Thymus (tissue), 11 donors: ENCODE data around the gene CHIT1. TPM values are rescaled to one million over a fixed set of nuclear protein-coding genes. Genes with fewer than 3 reads are reported as not detected.
"Not testable (repeated sequence)": the region's sequence is repeated elsewhere in the genome, so short reads cannot be mapped to it uniquely, and the experiment has no call there.

Experiments
- DNase-seq, 9 donors: peaks; one replicate each; pipeline ENCODE4 v3.0.0-alpha.2; 2013; ENCODE audit warnings: low spot score in 9 of 9, low read depth in 6 of 9, missing footprints in 1 of 9
- H3K27ac ChIP-seq, 2 donors: one replicate each; pipeline ENCODE4 v1.5.1; 2013; ENCODE audit warnings: control low read depth in 1 of 2, low read depth in 1 of 2, low read length in 1 of 2, mild to moderate bottlenecking in 1 of 2, moderate library complexity in 1 of 2
- H3K27me3 ChIP-seq, 2 donors: one replicate each; pipeline ENCODE4 v1.5.1; 2013; ENCODE audit warnings: low read length in 1 of 2; ENCODE audit not compliant: control insufficient read depth in 2 of 2, insufficient read depth in 1 of 2
- H3K36me3 ChIP-seq, 2 donors: one replicate each; pipeline ENCODE4 v1.5.1; 2013; ENCODE audit warnings: low read length in 1 of 2, mild to moderate bottlenecking in 1 of 2, moderate library complexity in 1 of 2; ENCODE audit not compliant: control insufficient read depth in 2 of 2, insufficient read depth in 2 of 2
- H3K4me1 ChIP-seq, 2 donors: one replicate each; pipeline ENCODE4 v1.5.1; 2013; ENCODE audit warnings: low read length in 2 of 2; ENCODE audit not compliant: control insufficient read depth in 2 of 2, insufficient read depth in 2 of 2
- H3K4me3 ChIP-seq, 2 donors: one replicate each; pipeline ENCODE4 v1.5.1; 2013; ENCODE audit warnings: low read length in 2 of 2, control low read depth in 1 of 2, mild to moderate bottlenecking in 1 of 2
- H3K9me3 ChIP-seq, 2 donors: one replicate each; pipeline ENCODE4 v1.5.1; 2013; ENCODE audit warnings: low read length in 1 of 2, mild to moderate bottlenecking in 1 of 2; ENCODE audit not compliant: control insufficient read depth in 2 of 2, insufficient read depth in 1 of 2
- WGBS: extraction: QIAGEN DNeasy Blood & Tissue Kit; methylation state at CpG from one replicate; pipeline ENCODE4 v1.1.7; 2013; 5-methylcytosine and 5-hydroxymethylcytosine counted together
- polyA plus RNA-seq: library from polyadenylated mRNA; stranded (reverse); fragments of 200-250 nt; gene quantifications from one replicate; pipeline ENCODE4 v1.2.3, GENCODE V29; 2013
- total RNA-seq: library from RNA; stranded (reverse); fragments of 120-200 nt; gene quantifications from one replicate; pipeline ENCODE4 v1.2.4, GENCODE V29; 2013
- donor health status: healthy.

CHIT1 gene
- total and polyA plus RNA-seq, 2 donors = 6.2 to 36.0 TPM

GRCh38 chr1:203267912-203268311, 38.4 kb upstream of the CHIT1 start:
- peak overlapping the region in 1 of 2 donors; percentile 64 for H3K27ac ChIP-seq
- no peaks in the 10 kb centered on the region for H3K9me3 ChIP-seq

DNA sequence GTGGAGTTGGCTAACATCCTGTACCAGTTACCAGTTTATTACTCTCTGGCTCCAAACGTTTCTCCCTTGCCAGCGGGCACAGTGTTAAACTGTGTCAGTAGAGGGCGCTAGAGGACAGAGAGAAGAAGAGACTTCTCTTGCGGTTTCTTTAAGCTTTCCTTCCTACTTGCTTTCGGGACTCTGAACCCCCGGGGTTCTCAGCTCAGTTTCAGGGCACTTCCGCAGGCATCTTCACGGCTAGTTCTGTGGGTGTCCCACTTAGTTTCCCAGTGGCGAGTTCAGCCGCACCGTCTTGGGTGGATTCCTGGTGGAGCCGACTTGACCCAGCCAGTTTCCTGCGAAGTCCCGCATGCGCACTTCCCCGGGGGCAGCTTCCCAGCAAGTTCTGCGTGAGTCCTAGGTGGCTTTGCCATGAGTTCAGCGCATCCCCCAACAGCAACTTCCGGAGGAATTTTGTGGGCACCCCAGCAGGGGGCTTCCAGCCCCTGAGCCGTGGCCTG, 37.9 kb upstream of the CHIT1 start:
- Histone ChIP-seq H3K27me3 (peaks cover 0 to 6% of the 10 kb centered on the region in 2 donors), H3K4me3 (peak overlapping the region; percentile 63 to 68), H3K36me3 (no peaks in the 10 kb centered on the region), H3K9me3 (no peaks in the 10 kb centered on the region), H3K4me1 (peaks cover 32 to 47% of the 10 kb centered on the region in 2 donors), H3K27ac (peak overlapping the region; percentile 73 to 74)
- DNase-seq = peak in 7 of 9 donors; percentile 84 to 96 (median 93)
- WGBS = under 1% methylated on average over 20 of the region's 20 CpGs

More at GRCh38 chr1:203267912-203268311, 38.4 kb upstream of the CHIT1 start:
- 81% methylated on average over 15 of the region's 15 CpGs for WGBS
- H3K36me3 ChIP-seq = no peaks in the 10 kb centered on the region
- H3K4me1 ChIP-seq = peaks cover 37 to 52% of the 10 kb centered on the region in 2 donors
- H3K4me3 ChIP-seq = peak overlapping the region; percentile 63 to 68
- H3K27me3 ChIP-seq = peaks cover 0 to 6% of the 10 kb centered on the region in 2 donors
- DNase-seq = no peak

GRCh38 chr1:203266140-203266539, 36.7 kb upstream of the CHIT1 start:
- not testable (repeated sequence) for DNase-seq, H3K27me3 ChIP-seq, H3K4me3 ChIP-seq, H3K36me3 ChIP-seq, H3K27ac ChIP-seq, H3K9me3 ChIP-seq
- peaks cover 21 to 34% of the 10 kb centered on the region in 2 donors for H3K4me1 ChIP-seq
- WGBS = 91% methylated on average over 5 of the region's 5 CpGs

DNA sequence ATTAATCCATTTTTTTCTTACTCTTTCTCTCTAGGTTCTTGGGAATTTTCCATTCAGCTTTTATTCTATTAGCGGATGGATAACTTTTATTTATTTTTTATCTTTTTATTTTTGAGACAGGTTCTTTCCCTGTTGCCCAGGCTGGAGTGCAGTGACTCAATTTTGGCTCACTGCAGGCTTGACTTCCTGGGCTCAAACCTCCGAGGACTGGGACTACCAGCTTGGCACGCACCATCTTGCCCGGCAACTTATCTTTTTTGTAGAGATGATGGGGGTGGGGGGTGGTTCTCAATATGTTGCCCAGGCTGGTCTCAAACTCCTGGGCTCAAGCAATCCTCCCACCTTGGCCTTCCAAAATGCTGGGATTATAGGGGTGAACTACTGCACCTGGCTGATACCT, 36.1 kb upstream of the CHIT1 start:
- no peak overlapping the region for H3K27ac ChIP-seq
- H3K4me3 ChIP-seq = no peak overlapping the region
- WGBS = 94% methylated on average over 4 of the region's 4 CpGs
- H3K36me3 ChIP-seq = no peaks in the 10 kb centered on the region
- peaks cover 0 to 6% of the 10 kb centered on the region in 2 donors for H3K27me3 ChIP-seq
- H3K4me1 ChIP-seq = peaks cover 15 to 28% of the 10 kb centered on the region in 2 donors
- no peaks in the 10 kb centered on the region for H3K9me3 ChIP-seq
- DNase-seq = no peak

DNA sequence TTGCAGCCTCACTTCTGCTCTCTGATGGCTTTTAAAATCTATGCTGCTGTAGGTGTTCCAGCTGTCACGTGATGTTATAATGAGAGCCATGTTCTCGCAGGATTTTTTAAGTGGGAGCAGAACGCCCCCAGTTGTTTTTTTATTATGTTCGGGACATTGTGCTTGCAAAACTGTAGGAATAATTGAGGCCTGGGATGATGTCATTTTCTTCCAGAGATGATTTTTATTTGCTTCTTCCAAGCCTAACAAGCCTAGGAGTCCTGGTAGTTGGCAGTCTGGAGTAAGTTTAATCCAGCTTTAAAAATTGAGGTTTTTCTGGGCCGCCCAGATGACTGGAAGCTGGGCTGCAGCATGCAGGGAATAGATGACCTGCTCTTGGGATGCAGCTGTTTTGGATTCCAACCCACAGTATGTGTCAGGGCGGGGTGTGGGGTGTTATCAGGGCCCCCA, 34.6 kb upstream of the CHIT1 start:
- H3K9me3 ChIP-seq = no peaks in the 10 kb centered on the region
- peaks cover 0 to 6% of the 10 kb centered on the region in 2 donors for H3K27me3 ChIP-seq
- 95% methylated on average over 6 of the region's 6 CpGs for WGBS
- DNase-seq = no peak
- no peaks in the 10 kb centered on the region for H3K36me3 ChIP-seq
- no peak overlapping the region for H3K4me3 ChIP-seq
- H3K27ac ChIP-seq = no peak overlapping the region
- H3K4me1 ChIP-seq = peaks cover 9 to 16% of the 10 kb centered on the region in 2 donors

DNA sequence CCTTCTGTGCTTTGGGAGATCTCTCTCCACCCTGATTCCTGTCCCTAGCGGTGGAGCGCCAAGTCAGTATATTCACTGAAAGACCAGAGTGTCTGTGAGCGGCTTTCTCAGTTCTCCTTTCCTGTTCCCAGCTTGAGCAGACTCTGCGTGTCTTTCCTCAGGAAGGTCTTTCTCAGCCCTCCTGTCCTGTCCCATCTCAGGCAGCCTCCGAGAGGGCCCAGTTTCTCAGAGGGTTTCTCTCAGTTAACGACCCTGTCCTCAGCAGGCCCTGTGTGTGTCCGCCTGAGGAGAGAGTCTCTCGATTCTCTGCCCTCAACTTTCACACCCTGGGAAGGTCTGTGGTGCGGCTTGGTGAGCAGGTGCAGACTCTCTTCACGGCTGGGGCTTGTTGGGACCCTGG, 34.0 kb upstream of the CHIT1 start:
- H3K36me3 ChIP-seq = no peaks in the 10 kb centered on the region
- no peaks in the 10 kb centered on the region for H3K9me3 ChIP-seq
- peaks cover 0 to 6% of the 10 kb centered on the region in 2 donors for H3K27me3 ChIP-seq
- H3K27ac ChIP-seq = no peak overlapping the region
- no peak for DNase-seq
- 86% methylated on average over 10 of the region's 10 CpGs for WGBS
- peaks cover 5 to 10% of the 10 kb centered on the region in 2 donors for H3K4me1 ChIP-seq
- H3K4me3 ChIP-seq = no peak overlapping the region

- H3K4me1 ChIP-seq = peaks cover 5 to 11% of the 10 kb centered on the region in 2 donors
- not testable (repeated sequence) for H3K27ac ChIP-seq, H3K9me3 ChIP-seq, H3K36me3 ChIP-seq, DNase-seq, H3K27me3 ChIP-seq, H3K4me3 ChIP-seq
- 94% methylated on average over 9 of the region's 9 CpGs for WGBS
Measured at GRCh38 chr1:203256636-203257035, 27.2 kb upstream of the CHIT1 start.

GRCh38 chr1:203254782-203255181, 25.3 kb upstream of the CHIT1 start:
- not testable (repeated sequence) for H3K36me3 ChIP-seq, H3K9me3 ChIP-seq, H3K27me3 ChIP-seq, H3K4me3 ChIP-seq
- DNase-seq = peak in 1 of 9 donors; percentile 59
- H3K4me1 ChIP-seq = peaks cover 5 to 11% of the 10 kb centered on the region in 2 donors
- H3K27ac ChIP-seq = peak overlapping the region in 1 of 2 donors; percentile 40

- H3K27ac ChIP-seq = no peak overlapping the region
- no peaks in the 10 kb centered on the region for H3K36me3 ChIP-seq
- H3K27me3 ChIP-seq = peaks cover 0 to 4% of the 10 kb centered on the region in 2 donors
- no peak overlapping the region for H3K4me3 ChIP-seq
- no peak for DNase-seq
- H3K4me1 ChIP-seq = peaks cover 5 to 11% of the 10 kb centered on the region in 2 donors
- H3K9me3 ChIP-seq = peaks cover 0 to 5% of the 10 kb centered on the region in 2 donors
- WGBS = 87% methylated on average over 3 of the region's 3 CpGs
Measured at GRCh38 chr1:203252678-203253077, 23.2 kb upstream of the CHIT1 start.
